BLaER1 (cell line): ENCODE measurements around the gene RPS6KB2.

ENCODE experiments used
- H3K27ac ChIP-seq: shearing (Covaris generic); formaldehyde crosslinking; 2 replicates; pipeline ENCODE4 v1.8.1; 2022
- H3K27me3 ChIP-seq: shearing (Covaris generic); formaldehyde crosslinking; 2 replicates; pipeline ENCODE4 v1.8.1; 2022
- H3K36me3 ChIP-seq: shearing (Covaris generic); formaldehyde crosslinking; 2 replicates; pipeline ENCODE4 v1.8.1; 2022
- H3K4me1 ChIP-seq: shearing (Covaris generic); formaldehyde crosslinking; 2 replicates; pipeline ENCODE4 v1.8.1; 2022
- H3K4me2 ChIP-seq: shearing (Covaris generic); formaldehyde crosslinking; 2 replicates; pipeline ENCODE4 v1.8.1; 2022
- H3K4me3 ChIP-seq: shearing (Covaris generic); formaldehyde crosslinking; 2 replicates; pipeline ENCODE4 v1.8.1; 2022
- H3K9ac ChIP-seq: shearing (Covaris generic); formaldehyde crosslinking; 2 replicates; pipeline ENCODE4 v1.8.1; 2022
- H3K9me3 ChIP-seq: shearing (Covaris generic); formaldehyde crosslinking; 2 replicates; pipeline ENCODE4 v1.8.1; 2022
- H4K20me1 ChIP-seq: shearing (Covaris generic); formaldehyde crosslinking; 2 replicates; pipeline ENCODE4 v1.8.1; 2022
- Cebpa-rat ChIP-seq: shearing (Covaris generic); IDR thresholded peaks from 2 replicates; pipeline ENCODE4 v1.8.1; 2022

RPS6KB2 gene

GRCh38 chr11:67417425-67417824, 10.9 kb upstream of the RPS6KB2 start:
- H3K36me3 ChIP-seq, result no peaks in the 10 kb centered on the region
- H3K27ac ChIP-seq, result peak overlapping the region; percentile 37
- no peak for TF ChIP-seq Cebpa-rat
- H3K4me1 ChIP-seq, result peaks cover 90% of the 10 kb centered on the region
- H3K9ac ChIP-seq, result peak overlapping the region; percentile 21; the same call in 1 of the 2 replicates
- peaks cover 24% of the 10 kb centered on the region for H3K27me3 ChIP-seq
- peak overlapping the region; percentile 100 for H3K4me2 ChIP-seq
- 0 out of 2 replicates have a peak overlapping the region, but pooled peaks have one; percentile 18 for H3K4me3 ChIP-seq
- 0 out of 2 replicates have a peak, but pooled peaks cover 7% of the 10 kb centered on the region for H4K20me1 ChIP-seq
- H3K9me3 ChIP-seq, result no peaks in the 10 kb centered on the region

GRCh38 chr11:67418476-67419281, 9.6 kb upstream of the RPS6KB2 start:
- H3K27ac ChIP-seq, result peak overlapping the region; percentile 67
- H3K27me3 ChIP-seq, result peaks cover 22% of the 10 kb centered on the region
- H3K4me3 ChIP-seq, result peak overlapping the region; percentile 48
- H3K36me3 ChIP-seq, result no peaks in the 10 kb centered on the region
- TF ChIP-seq Cebpa-rat, result no peak
- H3K4me2 ChIP-seq, result peak overlapping the region; percentile 100
- 0 out of 2 replicates have a peak, but pooled peaks cover 7% of the 10 kb centered on the region for H4K20me1 ChIP-seq
- no peaks in the 10 kb centered on the region for H3K9me3 ChIP-seq
- peak overlapping the region; percentile 65 for H3K9ac ChIP-seq
- peaks cover 85% of the 10 kb centered on the region for H3K4me1 ChIP-seq

GRCh38 chr11:67419325-67420049, 8.8 kb upstream of the RPS6KB2 start:
- H3K4me2 ChIP-seq, result peak overlapping the region; percentile 100
- TF ChIP-seq Cebpa-rat, result no peak
- no peaks in the 10 kb centered on the region for H3K36me3 ChIP-seq
- peak overlapping the region; percentile 73 for H3K4me3 ChIP-seq
- peaks cover 80% of the 10 kb centered on the region for H3K4me1 ChIP-seq
- no peaks in the 10 kb centered on the region for H3K9me3 ChIP-seq
- peaks cover 14% of the 10 kb centered on the region for H3K27me3 ChIP-seq
- peak overlapping the region; percentile 90 for H3K9ac ChIP-seq
- peak overlapping the region; percentile 96 for H3K27ac ChIP-seq
- 0 out of 2 replicates have a peak, but pooled peaks cover 7% of the 10 kb centered on the region for H4K20me1 ChIP-seq

- no peak for TF ChIP-seq Cebpa-rat
These were observed 8.1 kb upstream of the RPS6KB2 start for GRCh38 chr11:67420147-67420645.

GRCh38 chr11:67420646-67421429, 7.5 kb upstream of the RPS6KB2 start:
- TF ChIP-seq Cebpa-rat, result no peak
- H3K4me3 ChIP-seq, result peak overlapping the region; percentile 73
- peak overlapping the region; percentile 100 for H3K4me2 ChIP-seq
- H3K9me3 ChIP-seq, result no peaks in the 10 kb centered on the region
- peak overlapping the region; percentile 90 for H3K9ac ChIP-seq
- H3K27me3 ChIP-seq, result 0 out of 2 replicates have a peak, but pooled peaks cover 3% of the 10 kb centered on the region
- H3K4me1 ChIP-seq, result peaks cover 76% of the 10 kb centered on the region
- no peaks in the 10 kb centered on the region for H3K36me3 ChIP-seq
- H4K20me1 ChIP-seq, result 0 out of 2 replicates have a peak, but pooled peaks cover 7% of the 10 kb centered on the region
- H3K27ac ChIP-seq, result peak overlapping the region; percentile 96

More at GRCh38 chr11:67420147-67420645, 8.1 kb upstream of the RPS6KB2 start:
- Histone ChIP-seq H3K9ac (peak overlapping the region; percentile 90), H3K4me1 (peaks cover 80% of the 10 kb centered on the region), H3K36me3 (no peaks in the 10 kb centered on the region), H3K27ac (peak overlapping the region; percentile 96), H3K4me3 (peak overlapping the region; percentile 73), H3K4me2 (peak overlapping the region; percentile 100), H3K27me3 (peaks cover 7% of the 10 kb centered on the region), H3K9me3 (no peaks in the 10 kb centered on the region), H4K20me1 (0 out of 2 replicates have a peak, but pooled peaks cover 7% of the 10 kb centered on the region)

- H3K4me2 ChIP-seq, result peak overlapping the region; percentile 62
- 0 out of 2 replicates have a peak, but pooled peaks cover 7% of the 10 kb centered on the region for H4K20me1 ChIP-seq
- no peak overlapping the region for H3K9ac ChIP-seq
- peaks cover 69% of the 10 kb centered on the region for H3K4me1 ChIP-seq
- no peak overlapping the region; the same call in 1 of the 2 replicates for H3K27ac ChIP-seq
- no peak for TF ChIP-seq Cebpa-rat
- H3K9me3 ChIP-seq, result no peaks in the 10 kb centered on the region
- H3K27me3 ChIP-seq, result no peaks in the 10 kb centered on the region
- H3K36me3 ChIP-seq, result no peaks in the 10 kb centered on the region
- no peak overlapping the region; the same call in 1 of the 2 replicates for H3K4me3 ChIP-seq
These were observed 6.8 kb upstream of the RPS6KB2 start for GRCh38 chr11:67421430-67422031.

- Histone ChIP-seq H3K4me1 (peaks cover 64% of the 10 kb centered on the region), H3K27me3 (no peaks in the 10 kb centered on the region)
These were observed 5.4 kb upstream of the RPS6KB2 start for GRCh38 chr11:67422891-67423290.

GRCh38 chr11:67423466-67423865, 4.8 kb upstream of the RPS6KB2 start:
- no peaks in the 10 kb centered on the region for H3K9me3 ChIP-seq
- H3K27me3 ChIP-seq, result no peaks in the 10 kb centered on the region
- TF ChIP-seq Cebpa-rat, result no peak
- H3K36me3 ChIP-seq, result no peaks in the 10 kb centered on the region
- H3K27ac ChIP-seq, result no peak overlapping the region
- H3K4me2 ChIP-seq, result no peak overlapping the region
- peaks cover 59% of the 10 kb centered on the region for H3K4me1 ChIP-seq
- H3K4me3 ChIP-seq, result no peak overlapping the region
- no peaks in the 10 kb centered on the region for H4K20me1 ChIP-seq
- no peak overlapping the region for H3K9ac ChIP-seq

More at GRCh38 chr11:67422891-67423290, 5.4 kb upstream of the RPS6KB2 start:
- Histone ChIP-seq H3K27ac (no peak overlapping the region), H3K4me2 (no peak overlapping the region), H4K20me1 (no peaks in the 10 kb centered on the region), H3K4me3 (no peak overlapping the region), H3K36me3 (no peaks in the 10 kb centered on the region), H3K9me3 (no peaks in the 10 kb centered on the region), H3K9ac (no peak overlapping the region)
- no peak for TF ChIP-seq Cebpa-rat
